DND-41 (cell line): Measurements from ENCODE around the gene ZSWIM4.

ENCODE experiments used
- ATAC-seq: fragments of 200-7000 bp; cut with Tn5 transposase; 3 replicates; pipeline ENCODE4 v1.9.1; 2021; ENCODE audit warnings: low read depth; ENCODE audit not compliant: insufficient read depth
- DNase-seq: peaks from one replicate; pipeline ENCODE4 v3.0.0-alpha.2; 2020
- H2AFZ ChIP-seq: 2 replicates; pipeline ENCODE4 v1.6.0; 2012; ENCODE audit warnings: low read depth, low read length
- H3K27ac ChIP-seq: 2 replicates; pipeline ENCODE4 v1.5.1; 2012; ENCODE audit warnings: low read length, inconsistent platforms
- H3K27me3 ChIP-seq: fragments of 200-600 bp; sonication (generic); 2 replicates; pipeline ENCODE4 v1.6.0; 2012; ENCODE audit warnings: low read length, mild to moderate bottlenecking, inconsistent platforms; ENCODE audit not compliant: insufficient read depth, poor library complexity
- H3K36me3 ChIP-seq: 2 replicates; pipeline ENCODE4 v1.5.1; 2012; ENCODE audit warnings: low read length, inconsistent platforms; ENCODE audit not compliant: insufficient read depth
- H3K4me1 ChIP-seq: 2 replicates; pipeline ENCODE4 v1.5.1; 2012; ENCODE audit warnings: mild to moderate bottlenecking, low read length; ENCODE audit not compliant: insufficient read depth
- H3K4me2 ChIP-seq: 2 replicates; pipeline ENCODE4 v1.6.0; 2012; ENCODE audit warnings: mild to moderate bottlenecking, moderate library complexity, low read length, inconsistent platforms; ENCODE audit not compliant: insufficient read depth
- H3K4me3 ChIP-seq, 2 experiments: fragments of 200-600 bp in 1 of 2; shearing (Covaris generic) in 1 of 2; 2 replicates each; pipeline ENCODE4 v1.5.1; 2012 to 2016; ENCODE audit warnings: inconsistent platforms in 2 of 2, low read length in 2 of 2, mild to moderate bottlenecking in 2 of 2, low read depth in 1 of 2, moderate library complexity in 1 of 2
- H3K79me2 ChIP-seq: 2 replicates; pipeline ENCODE4 v1.6.0; 2012; ENCODE audit warnings: low read length, inconsistent platforms; ENCODE audit not compliant: insufficient read depth
- H3K9ac ChIP-seq: 2 replicates; pipeline ENCODE4 v1.6.0; 2012; ENCODE audit warnings: low read depth, mild to moderate bottlenecking, inconsistent platforms, low read length, moderate library complexity
- H3K9me3 ChIP-seq: 2 replicates; pipeline ENCODE4 v1.5.1; 2012; ENCODE audit warnings: low read length, moderate library complexity, mild to moderate bottlenecking, inconsistent platforms; ENCODE audit not compliant: insufficient read depth, severe bottlenecking
- H4K20me1 ChIP-seq: 2 replicates; pipeline ENCODE4 v1.6.0; 2012; ENCODE audit warnings: low read length; ENCODE audit not compliant: insufficient read depth
- EZH2 ChIP-seq: IDR thresholded peaks from 3 replicates; pipeline ENCODE4 v1.6.1; 2012; ENCODE audit warnings: borderline replicate concordance, low read depth, mild to moderate bottlenecking, moderate library complexity, low read length, inconsistent platforms; ENCODE audit not compliant: severe bottlenecking
- TF ChIP-seq, protein P1 (sequence below): IDR thresholded peaks from 2 replicates; pipeline ENCODE4 v1.5.1; 2012; ENCODE audit warnings: borderline replicate concordance, low read length, moderate library complexity, mild to moderate bottlenecking; ENCODE audit not compliant: poor library complexity, severe bottlenecking; ENCODE audit errors: extremely low read depth

ZSWIM4 gene

DNA sequence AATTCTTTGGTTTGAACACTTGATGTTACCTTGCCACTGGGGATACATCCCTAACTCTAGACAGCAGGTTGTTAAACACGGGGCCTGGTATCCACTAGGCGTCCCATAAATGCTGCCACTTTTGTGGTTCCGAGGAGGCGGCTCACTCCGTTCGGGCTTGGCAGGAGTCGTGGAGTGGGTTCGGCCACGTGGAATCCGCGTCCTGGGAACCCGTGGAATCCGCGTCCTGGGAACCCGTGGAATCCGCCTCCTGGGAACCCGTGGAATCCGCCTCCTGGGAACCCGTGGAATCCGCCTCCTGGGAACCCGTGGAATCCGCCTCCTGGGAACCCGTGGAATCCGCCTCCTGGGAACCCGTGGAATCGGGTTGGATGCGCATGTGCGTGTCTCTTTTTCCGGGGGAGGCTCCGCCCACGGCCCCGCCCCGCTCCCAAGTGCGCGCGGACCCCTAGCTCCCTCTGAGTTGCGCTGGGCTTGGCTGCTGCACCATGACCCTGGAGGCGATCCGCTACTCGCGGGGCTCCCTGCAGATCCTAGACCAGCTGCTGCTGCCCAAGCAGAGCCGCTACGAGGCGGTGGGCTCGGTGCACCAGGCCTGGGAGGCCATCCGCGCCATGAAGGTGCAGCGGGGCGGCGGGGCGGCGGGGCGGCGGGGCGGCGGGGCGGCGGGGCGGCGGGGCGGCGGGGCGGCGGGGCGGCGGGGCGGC is 31.0 kb upstream of the ZSWIM4 start, which contains the start of gene MRI1:
Gene MRI1 (plus strand): TSS at position 422 of the 707 bp plus-strand sequence. CDS start 67 bp downstream, at position 489.
- ATAC-seq (peak; percentile 91), DNase-seq (peak; percentile 84)
- peak within 1 kb of the TSS; percentile 62 for H3K9ac ChIP-seq
- peaks cover 59% of the 10 kb centered on the region for H3K36me3 ChIP-seq
- no peaks in the 10 kb centered on the region for H3K9me3 ChIP-seq
- TF ChIP-seq EZH2 = no peak
- H3K27me3 ChIP-seq = no peaks in the 10 kb centered on the region
- peaks cover 11% of the 10 kb centered on the region; the same call in 1 of the 2 replicates for H4K20me1 ChIP-seq
- peaks cover 24% of the 10 kb centered on the region for H3K79me2 ChIP-seq
- H3K27ac ChIP-seq = peak within 1 kb of the TSS; percentile 67
- peaks cover 22% of the 10 kb centered on the region for H3K4me1 ChIP-seq
- H2AFZ ChIP-seq = peak within 1 kb of the TSS; percentile 75
- H3K4me2 ChIP-seq = peak within 1 kb of the TSS; percentile 96
- H3K4me3 ChIP-seq = peak within 1 kb of the TSS; percentile 62 to 75; a peak in 3 of 4 replicates

DNA sequence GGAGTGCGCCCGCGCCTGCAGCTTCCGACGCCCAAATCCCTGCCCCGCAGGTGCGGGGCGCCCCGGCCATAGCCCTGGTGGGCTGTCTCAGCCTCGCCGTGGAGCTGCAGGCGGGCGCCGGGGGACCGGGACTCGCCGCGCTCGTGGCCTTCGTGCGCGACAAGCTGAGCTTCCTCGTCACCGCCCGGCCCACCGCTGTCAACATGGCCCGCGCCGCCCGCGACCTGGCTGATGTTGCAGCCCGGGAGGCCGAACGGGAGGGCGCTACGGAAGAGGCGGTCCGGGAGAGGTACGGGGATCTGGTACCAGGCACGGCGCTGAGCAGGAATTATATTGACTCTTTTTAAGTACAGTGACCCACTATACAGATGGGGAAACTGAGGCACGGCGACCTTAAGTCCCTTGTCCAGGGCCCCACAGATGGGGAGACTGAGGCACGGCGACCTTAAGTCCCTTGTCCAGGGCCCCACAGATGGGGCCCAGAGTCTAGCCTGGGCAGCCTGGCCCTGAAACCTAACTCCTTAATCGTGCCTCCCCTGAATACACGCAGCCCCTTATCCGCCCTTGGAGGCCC is 30.3 kb upstream of the ZSWIM4 start:
- peaks cover 11% of the 10 kb centered on the region; the same call in 1 of the 2 replicates for H4K20me1 ChIP-seq
- TF ChIP-seq EZH2 = no peak
- TF ChIP-seq, protein P1, sequence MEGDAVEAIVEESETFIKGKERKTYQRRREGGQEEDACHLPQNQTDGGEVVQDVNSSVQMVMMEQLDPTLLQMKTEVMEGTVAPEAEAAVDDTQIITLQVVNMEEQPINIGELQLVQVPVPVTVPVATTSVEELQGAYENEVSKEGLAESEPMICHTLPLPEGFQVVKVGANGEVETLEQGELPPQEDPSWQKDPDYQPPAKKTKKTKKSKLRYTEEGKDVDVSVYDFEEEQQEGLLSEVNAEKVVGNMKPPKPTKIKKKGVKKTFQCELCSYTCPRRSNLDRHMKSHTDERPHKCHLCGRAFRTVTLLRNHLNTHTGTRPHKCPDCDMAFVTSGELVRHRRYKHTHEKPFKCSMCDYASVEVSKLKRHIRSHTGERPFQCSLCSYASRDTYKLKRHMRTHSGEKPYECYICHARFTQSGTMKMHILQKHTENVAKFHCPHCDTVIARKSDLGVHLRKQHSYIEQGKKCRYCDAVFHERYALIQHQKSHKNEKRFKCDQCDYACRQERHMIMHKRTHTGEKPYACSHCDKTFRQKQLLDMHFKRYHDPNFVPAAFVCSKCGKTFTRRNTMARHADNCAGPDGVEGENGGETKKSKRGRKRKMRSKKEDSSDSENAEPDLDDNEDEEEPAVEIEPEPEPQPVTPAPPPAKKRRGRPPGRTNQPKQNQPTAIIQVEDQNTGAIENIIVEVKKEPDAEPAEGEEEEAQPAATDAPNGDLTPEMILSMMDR = no peak
- no peaks in the 10 kb centered on the region for H3K27me3 ChIP-seq
- peaks cover 56% of the 10 kb centered on the region for H3K36me3 ChIP-seq
- H3K9ac ChIP-seq = peak overlapping the region; percentile 62
- peaks cover 22% of the 10 kb centered on the region for H3K4me1 ChIP-seq
- peak overlapping the region; percentile 67 for H2AFZ ChIP-seq
- peak overlapping the region; percentile 62 to 75; a peak in 3 of 4 replicates for H3K4me3 ChIP-seq
- H3K27ac ChIP-seq = peak overlapping the region; percentile 35; the same call in 1 of the 2 replicates
- peaks cover 24% of the 10 kb centered on the region for H3K79me2 ChIP-seq
- H3K9me3 ChIP-seq = no peaks in the 10 kb centered on the region
- ATAC-seq (peak; percentile 52), DNase-seq (peak; percentile 44)
- peak overlapping the region; percentile 96 for H3K4me2 ChIP-seq

DNA sequence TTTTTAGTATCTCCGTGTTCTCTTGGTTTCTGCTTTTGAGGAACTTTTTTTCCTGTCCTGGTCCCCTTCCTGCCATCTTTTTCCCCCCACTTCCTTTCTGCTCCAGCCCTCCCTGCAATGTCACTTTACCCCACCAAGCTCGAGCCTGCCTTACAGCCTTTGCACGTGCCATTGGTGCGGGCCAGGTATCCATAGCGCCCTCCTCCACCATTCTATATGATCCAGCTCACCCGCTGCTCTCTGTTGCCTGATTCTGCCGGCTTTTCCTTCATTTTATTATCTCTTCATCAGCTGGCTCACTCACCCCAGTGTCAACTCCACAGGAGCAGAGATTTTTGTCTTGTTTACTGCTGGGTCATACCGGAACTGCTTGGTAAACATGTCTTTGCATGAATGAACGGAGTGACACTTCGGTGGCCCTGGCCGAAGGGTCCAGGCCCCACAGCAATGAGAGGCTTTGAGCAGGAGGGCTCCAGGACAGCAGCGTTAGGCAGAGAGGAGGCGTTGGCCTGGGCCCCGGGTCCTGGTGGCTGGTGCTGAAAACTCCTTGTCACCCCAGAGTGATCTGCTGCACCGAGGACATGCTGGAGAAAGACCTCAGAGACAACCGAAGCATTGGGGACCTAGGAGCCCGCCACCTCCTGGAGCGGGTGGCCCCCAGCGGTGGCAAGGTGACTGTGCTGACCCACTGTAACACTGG is 29.7 kb upstream of the ZSWIM4 start:
- TF ChIP-seq, protein P1 = no peak
- no peak for TF ChIP-seq EZH2
- ATAC-seq (no peak), DNase-seq (no peak)
- peak overlapping the region; percentile 62 for H3K9ac ChIP-seq
- H3K27ac ChIP-seq = peak overlapping the region; percentile 41; the same call in 1 of the 2 replicates
- peaks cover 53% of the 10 kb centered on the region for H3K36me3 ChIP-seq
- peaks cover 11% of the 10 kb centered on the region; the same call in 1 of the 2 replicates for H4K20me1 ChIP-seq
- peaks cover 24% of the 10 kb centered on the region for H3K79me2 ChIP-seq
- H3K9me3 ChIP-seq = no peaks in the 10 kb centered on the region
- H3K4me1 ChIP-seq = peaks cover 22% of the 10 kb centered on the region
- no peaks in the 10 kb centered on the region for H3K27me3 ChIP-seq
- H3K4me2 ChIP-seq = peak overlapping the region; percentile 96
- H3K4me3 ChIP-seq = peak overlapping the region; percentile 62 to 75; a peak in 3 of 4 replicates
- H2AFZ ChIP-seq = peak overlapping the region; percentile 67; the same call in 1 of the 2 replicates
